Activated CD8-positive, alpha-beta memory T cell treated with anti-CD3 and anti-CD28 coated beads, Interleukin-2, amount 50 U/mL, for 48 hours (primary cell): ENCODE data around the gene FAM162B.
"Not testable (repeated sequence)": the region's sequence is repeated elsewhere in the genome, so short reads cannot be mapped to it uniquely, and the experiment has no call there.

ENCODE experiments used
- DNase-seq: peaks from one replicate; pipeline ENCODE4 v3.0.0-alpha.2; 2020

The FAM162B gene

GRCh38 chr6:116764961-116765841, at the start of gene FAM162B:
FAM162B (minus strand) TSS chr6:116765719; CDS start chr6:116765576, 143 bp downstream.
- DNase-seq: peak; percentile 54

- DNase-seq: no peak
These were observed 46.6 kb upstream of the FAM162B start for GRCh38 chr6:116812051-116812650.

DNA sequence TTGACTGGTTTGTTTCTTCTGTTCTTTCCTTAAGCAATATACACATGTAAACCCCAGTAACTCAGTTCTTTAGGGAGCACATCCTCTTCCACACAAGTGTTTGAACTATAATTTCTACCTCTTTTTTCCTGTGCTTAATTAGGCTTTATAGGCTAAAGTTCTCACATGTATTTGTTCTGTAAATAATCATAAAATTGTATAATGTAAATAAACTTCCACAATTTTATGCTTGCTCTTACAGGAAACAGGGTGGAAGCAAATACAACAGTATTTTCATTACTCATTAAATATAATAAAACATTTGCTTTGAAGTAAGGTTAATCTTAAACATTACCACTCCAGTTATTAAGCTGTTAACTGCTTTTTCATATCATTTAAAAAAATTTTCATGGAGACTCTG, 36.5 kb upstream of the FAM162B start:
- no peak for DNase-seq

DNA sequence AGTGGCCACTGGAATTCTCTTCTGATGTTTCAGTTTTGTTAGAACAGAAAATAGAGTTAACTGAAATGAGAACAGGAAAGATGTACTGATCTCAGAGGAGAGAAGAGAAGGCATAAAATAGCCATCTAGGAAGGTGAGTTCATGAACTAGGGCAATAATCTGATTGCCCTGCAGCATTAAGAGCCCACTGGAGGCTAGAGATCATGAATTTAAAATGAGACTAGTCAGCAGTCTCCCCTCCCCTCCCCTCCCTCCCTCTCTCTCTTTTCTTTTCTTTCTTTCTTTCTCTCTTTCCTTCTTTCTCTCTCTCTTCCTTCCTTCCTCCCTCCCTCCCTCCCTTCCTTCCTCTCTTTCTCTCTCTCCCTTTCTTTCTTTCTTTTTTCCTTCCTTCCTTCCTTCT, 34.4 kb upstream of the FAM162B start:
- no peak for DNase-seq

DNA sequence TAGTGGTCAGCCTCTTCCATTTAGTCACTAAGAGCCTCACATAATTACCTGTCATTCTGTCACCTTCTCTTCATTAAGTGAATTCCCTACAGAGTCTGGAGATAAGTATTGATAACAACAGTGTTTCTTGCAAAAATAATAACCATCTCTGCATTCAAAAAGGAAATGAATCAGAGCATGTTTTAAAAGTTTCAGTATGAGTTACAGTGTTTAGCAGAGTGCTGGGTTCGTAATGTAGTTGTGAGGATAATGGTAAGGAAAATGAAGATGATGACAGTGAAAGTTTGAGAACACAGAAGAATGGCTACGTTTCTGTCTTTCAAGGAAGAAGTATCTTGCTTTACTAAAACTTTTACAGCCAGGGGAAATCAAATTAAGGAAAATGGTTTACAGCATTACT, 32.1 kb upstream of the FAM162B start:
- DNase-seq: no peak

- DNase-seq: no peak
These were observed 27.7 kb upstream of the FAM162B start for GRCh38 chr6:116793224-116793623.

- DNase-seq: no peak
These were observed 18.3 kb upstream of the FAM162B start for GRCh38 chr6:116783852-116784251.

GRCh38 chr6:116779573-116780164, 14.2 kb upstream of the FAM162B start:
- no peak for DNase-seq

DNA sequence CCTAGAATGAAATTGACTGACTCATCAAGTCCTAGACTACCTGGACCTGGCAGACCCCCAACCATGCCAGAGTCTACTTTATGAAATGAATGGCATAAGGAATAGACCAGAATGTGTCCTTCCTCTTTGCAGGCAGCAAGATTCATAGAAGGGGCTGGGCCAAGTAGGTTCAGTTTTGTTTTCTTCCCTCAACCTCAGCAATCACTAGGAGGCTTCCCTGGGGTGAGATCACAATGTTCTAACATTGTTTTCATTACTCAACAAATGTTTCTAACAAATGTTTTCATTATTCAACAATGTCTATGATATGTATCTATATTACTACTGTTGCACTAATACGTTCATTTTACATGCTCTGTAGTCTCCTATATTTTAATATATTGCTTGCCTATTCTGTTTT, 8.4 kb upstream of the FAM162B start:
- DNase-seq: no peak

DNA sequence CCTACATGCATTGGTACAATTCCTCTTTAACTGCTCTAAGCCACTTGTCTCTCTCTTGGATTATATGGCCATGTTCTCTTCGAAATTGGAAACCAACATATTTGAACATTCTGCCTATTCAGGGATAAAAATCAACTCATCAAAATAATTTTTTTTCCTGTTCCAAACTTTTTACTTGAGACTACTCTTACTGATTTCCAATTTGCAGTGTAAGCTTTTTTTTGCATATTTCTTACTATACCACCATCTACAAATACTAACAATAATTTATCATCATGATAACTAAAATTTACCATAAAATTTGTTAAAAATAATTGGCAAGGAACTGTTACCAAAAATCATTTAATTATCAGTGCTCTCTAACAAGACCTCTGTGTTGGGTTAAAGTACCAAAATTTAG, 6.9 kb upstream of the FAM162B start:
- DNase-seq: no peak

GRCh38 chr6:116767715-116768114, 2.2 kb upstream of the FAM162B start:
- no peak for DNase-seq

GRCh38 chr6:116766506-116767176, 1.1 kb upstream of the FAM162B start:
- DNase-seq: no peak

DNA sequence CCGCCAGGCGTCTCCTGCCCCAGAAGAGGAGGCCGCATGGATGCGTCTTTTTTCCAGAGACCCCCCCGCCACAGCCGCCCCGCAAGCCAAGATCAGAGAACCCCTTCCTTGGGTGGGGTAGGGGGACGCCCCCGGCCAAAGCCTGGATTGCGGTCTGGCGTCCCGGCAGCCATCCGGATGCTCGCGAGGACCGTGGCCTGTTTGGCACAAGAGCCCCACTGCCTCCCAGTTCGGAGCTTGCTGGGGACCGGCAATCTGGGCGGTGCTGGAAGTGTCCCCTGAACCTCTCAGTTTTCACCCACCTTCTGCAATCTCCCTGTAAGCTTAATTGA, 924 bp downstream of the FAM162B start:
- DNase-seq: no peak

GRCh38 chr6:116763906-116764628, 1.5 kb downstream of the FAM162B start:
- DNase-seq: no peak

DNA sequence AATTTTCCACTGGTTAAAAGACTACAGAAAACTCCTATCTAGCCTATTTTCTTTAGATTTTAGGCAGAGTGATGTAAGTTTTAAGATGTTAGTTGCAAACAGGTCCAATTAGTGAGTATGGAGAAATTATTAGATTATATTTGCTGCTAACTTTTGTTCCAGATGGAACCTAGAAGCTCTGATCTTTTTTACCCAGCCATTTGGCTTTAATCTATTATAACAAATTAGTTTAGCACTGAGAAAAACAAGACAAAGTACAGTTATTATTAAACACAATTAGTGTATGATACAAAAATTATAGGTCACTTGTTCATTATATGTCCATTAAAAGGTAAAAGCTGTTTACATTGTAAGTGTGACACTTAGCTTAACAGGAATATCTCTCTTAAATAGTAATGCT, 2.5 kb downstream of the FAM162B start:
- no peak for DNase-seq

- no peak for DNase-seq
These were observed 3.3 kb downstream of the FAM162B start for GRCh38 chr6:116762235-116762634.

DNA sequence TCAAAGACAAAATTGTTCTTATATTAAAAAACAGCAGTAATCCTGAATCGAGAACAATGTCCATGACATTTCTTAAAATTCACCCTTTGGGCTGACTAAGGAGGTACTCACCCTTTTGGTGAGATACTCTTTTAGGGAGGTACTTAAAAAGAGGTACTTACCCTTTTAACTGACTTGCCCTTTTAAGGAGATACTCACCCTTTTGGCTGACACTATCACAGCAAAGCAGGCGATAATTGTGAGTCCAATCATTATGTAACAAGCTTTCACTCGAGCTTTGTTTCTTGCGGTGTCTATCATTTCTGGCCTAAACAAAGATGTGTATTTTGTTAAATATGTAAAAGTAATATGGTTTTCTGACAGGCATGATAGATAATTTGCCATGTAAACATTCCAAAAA, 3.7 kb downstream of the FAM162B start:
- no peak for DNase-seq

DNA sequence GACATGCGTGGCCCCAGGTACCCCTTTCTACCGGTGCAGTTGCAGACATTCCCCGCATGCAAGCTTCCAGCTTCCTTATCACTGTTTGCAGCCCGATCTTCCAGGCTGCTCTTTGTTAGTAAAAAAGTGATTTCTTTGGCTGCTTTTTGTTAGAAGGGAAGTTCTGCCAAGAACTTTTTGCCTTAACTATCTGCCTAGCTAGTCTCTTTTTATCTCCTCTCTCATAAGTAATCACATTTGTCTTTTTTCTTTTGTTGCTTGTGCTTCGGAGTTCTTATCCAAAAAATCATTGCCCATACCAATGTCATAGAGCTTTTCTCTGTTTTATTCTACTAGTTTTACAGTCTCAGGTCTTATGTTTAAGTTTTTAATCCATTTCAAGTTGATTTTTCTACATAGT, 20.3 kb downstream of the FAM162B start:
- DNase-seq: no peak

- DNase-seq: no peak
These were observed 23.9 kb downstream of the FAM162B start for GRCh38 chr6:116741571-116741970.

GRCh38 chr6:116740486-116740885, 25.0 kb downstream of the FAM162B start:
- DNase-seq: not testable (repeated sequence)

- DNase-seq: no peak
These were observed 28.5 kb downstream of the FAM162B start for GRCh38 chr6:116737004-116737403.

DNA sequence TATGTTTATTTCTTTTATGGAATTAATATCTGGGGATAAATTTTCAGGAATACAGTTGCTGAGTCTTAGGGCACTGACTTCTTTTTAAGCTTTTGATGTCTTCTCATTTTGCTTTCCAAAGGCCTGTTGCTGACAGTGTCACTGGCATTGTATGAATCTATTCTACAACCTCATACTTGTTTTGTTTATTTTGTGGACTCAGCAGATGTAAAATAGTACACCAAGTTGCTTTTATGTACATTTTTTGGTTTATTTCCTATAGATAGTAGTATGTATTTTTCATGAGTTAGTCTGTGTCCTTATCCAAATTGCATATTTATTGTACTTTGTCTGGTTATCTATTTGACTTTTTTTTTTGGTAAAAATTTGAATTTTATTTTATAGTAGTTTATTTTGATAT, 35.0 kb downstream of the FAM162B start:
- no peak for DNase-seq

GRCh38 chr6:116726947-116727346, 38.6 kb downstream of the FAM162B start:
- DNase-seq: no peak
